Measurements from ENCODE around the gene SPACA6. TPM values are rescaled to one million over a fixed set of nuclear protein-coding genes. Genes with fewer than 3 reads are reported as not detected.

The SPACA6 gene
- polyA plus RNA-seq, 10 donors = 4.5 to 13.3 (median 6.8) TPM

- DNase-seq = peak; percentile 94 to 98 (median 96)
Observed at GRCh38 chr19:51703575-51704515, 10.7 kb downstream of the SPACA6 start.

DNA sequence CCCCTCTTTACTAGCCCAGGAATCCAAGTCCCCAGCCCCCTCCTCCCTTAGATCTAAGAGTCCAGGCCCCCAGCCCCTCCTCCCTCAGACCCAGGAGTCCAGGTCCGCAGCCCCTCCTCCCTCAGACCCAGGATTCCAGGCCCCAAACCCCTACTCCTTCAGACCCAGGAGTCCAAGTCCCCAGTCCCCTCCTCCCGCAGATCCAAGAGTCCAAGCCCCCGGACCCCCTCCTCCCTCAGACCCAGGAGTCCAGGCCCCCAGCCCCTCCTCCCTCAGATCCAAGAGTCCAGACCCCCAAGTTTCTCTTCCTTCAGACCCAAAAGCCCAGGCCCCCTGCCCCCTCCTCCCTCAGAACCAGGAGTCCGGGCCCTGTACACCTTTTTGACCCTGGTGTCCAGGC lies 11.5 kb downstream of the SPACA6 start:
- DNase-seq = no peak

- DNase-seq = no peak
Observed at GRCh38 chr19:51706296-51706695, 13.2 kb downstream of the SPACA6 start.

- DNase-seq = no peak
Observed at GRCh38 chr19:51706885-51707284, 13.8 kb downstream of the SPACA6 start.

DNA sequence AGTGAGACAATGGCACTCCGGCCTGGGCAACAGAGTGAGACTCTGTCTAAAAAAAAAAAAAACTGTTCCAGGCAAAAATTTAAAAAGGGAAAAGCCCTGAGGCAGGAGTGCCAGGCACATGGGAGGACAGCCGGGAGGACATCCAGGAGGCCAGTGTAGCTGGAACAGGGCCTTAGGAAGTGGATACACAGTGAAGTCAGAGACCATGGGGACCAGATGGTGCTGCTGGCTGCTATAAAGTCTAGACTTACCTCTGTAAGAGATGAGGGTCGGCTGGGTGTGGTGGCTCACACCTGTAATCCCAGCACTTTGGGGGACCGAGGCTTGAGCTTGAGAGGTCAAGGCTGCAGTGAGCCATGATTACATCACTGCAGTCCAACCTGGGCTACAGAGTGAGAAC lies 15.7 kb downstream of the SPACA6 start:
- no peak for DNase-seq

DNA sequence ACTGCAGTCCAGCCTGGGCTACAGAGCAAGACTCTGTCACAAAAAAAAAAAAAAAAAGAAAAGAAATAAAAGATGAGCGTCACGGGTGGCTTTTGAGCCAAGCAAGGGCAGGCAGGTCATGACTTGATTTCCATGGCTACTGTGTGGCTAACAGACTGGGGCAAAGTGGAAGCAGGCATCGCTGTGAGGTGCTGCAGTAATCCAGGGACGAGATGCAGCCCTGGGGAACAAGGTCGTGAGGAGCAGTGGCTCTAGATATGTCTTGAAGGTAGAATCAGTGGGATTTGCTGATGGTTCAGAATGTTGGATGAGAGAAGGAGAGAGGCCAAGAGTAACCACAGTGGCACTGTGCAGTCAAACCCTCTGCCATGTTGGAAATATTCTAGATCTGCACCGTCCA lies 16.4 kb downstream of the SPACA6 start:
- no peak for DNase-seq

- no peak for DNase-seq
Observed at GRCh38 chr19:51710163-51710562, 17.0 kb downstream of the SPACA6 start.

- DNase-seq = no peak
Observed at GRCh38 chr19:51711702-51712101, 18.6 kb downstream of the SPACA6 start.

DNA sequence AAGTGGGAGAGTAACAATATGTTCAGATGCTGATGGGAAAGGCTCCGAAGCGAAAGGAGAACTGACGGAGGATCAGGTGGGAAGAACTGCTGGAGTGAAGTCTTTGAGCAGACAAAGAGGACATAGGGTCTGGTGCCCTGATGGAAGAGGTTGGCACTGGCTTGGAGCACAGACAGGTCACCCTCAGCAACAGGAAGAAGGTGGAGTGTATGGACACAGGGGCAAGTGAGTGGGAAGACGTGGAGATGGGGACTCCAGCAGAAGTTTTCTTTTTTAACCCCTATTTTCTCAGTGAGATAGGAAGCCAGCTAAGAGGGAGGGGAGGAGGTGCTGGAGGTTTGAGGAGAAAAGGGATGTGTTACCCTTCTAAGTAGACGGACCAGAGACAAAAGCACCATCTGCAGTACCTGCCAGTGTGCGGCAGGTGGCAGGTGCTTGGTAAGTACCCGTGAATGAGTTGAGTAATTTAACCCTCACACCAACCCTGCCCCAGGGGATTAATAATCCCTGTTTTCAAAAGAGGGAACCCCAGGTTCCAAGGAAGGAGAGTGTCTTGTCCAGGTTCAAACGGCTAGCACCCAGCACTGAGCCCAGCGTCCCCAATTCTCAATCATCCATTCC lies 19.4 kb downstream of the SPACA6 start:
- no peak for DNase-seq

- DNase-seq = no peak
Observed at GRCh38 chr19:51713319-51714285, 20.5 kb downstream of the SPACA6 start.

- DNase-seq = no peak
Observed at GRCh38 chr19:51714848-51715247, 21.7 kb downstream of the SPACA6 start.

DNA sequence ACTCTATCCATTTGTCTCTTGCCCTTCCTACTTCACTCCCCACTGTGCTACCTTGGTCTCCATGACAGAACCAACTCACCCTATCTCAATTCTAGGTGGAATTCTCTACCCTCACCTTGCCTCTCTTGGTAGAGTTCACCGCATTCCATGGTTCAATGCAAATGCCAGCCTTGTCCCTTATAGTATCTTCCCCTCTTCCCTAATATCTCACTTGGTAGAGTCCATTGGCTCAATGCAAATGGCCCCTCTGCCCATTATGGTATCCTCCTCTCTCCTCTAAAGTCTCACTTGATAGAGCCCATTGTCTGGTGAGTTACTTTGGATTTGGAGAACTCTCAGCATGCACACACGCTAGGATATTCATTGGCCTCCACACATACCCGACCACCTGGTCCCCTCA lies 22.7 kb downstream of the SPACA6 start:
- no peak for DNase-seq

- DNase-seq = no peak
Observed at GRCh38 chr19:51716925-51717324, 23.8 kb downstream of the SPACA6 start.

GRCh38 chr19:51719251-51719988 lies 26.3 kb downstream of the SPACA6 start:
- DNase-seq = no peak

GRCh38 chr19:51721905-51722304 lies 28.8 kb downstream of the SPACA6 start:
- no peak for DNase-seq

- DNase-seq = no peak
Observed at GRCh38 chr19:51722492-51722891, 29.4 kb downstream of the SPACA6 start.

DNA sequence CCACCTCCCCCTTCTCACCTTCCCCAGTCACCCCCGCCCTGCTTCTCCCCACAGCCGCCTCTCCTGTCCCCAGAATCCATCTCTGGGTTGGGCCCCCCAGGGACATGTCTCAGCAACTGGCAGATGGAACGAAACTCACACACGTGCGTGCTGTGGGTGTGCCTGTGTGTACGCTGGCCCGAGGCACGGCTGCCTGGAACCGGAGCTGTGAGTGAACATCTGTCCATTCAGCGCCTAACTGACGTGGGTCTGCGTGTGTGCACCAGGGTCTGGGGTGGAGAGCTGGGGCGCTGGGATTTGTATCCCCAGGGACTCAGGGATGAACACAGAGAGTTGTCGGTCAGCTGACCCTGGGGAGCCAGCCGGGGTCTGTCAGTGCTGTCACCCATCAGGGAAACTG lies 31.4 kb downstream of the SPACA6 start:
- DNase-seq = peak in 2 of 3 donors; percentile 44 to 65

GRCh38 chr19:51726049-51726448 lies 32.9 kb downstream of the SPACA6 start:
- peak; percentile 32 to 53 (median 51) for DNase-seq

DNA sequence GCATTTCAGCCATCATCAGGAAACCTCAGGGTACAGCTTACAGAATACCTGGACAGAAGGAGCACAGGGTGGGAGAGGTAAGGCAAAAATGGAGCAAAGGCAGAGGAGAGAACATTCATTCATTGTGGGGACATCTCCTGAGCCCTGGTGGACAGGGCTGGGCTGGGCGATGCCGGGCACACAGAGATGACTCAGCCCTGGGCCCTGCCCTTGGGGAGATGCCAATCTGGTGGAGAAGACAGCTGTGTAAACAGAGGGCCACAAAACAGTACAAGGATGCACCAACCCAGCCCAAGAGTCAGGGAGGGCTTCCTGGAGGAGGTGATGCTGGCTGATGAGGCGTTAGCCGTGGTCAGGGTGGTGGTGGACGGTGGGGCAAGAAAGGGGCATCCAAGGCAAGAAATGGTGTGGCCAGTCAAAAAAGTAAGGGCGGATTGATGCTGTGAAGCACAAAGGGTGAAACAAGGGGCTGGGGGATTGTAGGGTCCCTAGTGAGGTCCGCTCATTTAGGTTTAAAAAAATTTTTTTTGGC lies 34.3 kb downstream of the SPACA6 start:
- DNase-seq = no peak

DNA sequence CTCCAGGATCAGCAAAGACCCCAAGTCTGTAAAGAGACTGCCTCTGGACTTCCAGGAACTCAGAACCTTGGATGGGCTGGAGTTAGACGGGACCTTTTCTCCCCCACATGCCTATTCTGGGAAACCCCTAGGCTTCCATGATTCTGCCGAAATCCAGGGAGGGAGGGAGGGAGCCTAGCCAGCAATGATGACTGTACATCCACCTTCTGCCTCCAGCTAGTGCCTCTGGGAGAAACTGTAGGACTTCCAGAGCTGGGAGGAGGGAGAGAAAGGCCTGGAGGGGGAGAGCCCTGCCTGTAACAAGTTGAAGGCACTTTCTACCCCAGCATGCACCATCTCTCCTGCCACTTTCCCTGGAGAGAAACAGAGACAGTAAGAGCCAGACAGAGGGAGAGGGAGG lies 36.7 kb downstream of the SPACA6 start:
- DNase-seq = no peak
